ENCODE measurements around the gene AFAP1L2. TPM values are rescaled to one million over a fixed set of nuclear protein-coding genes. Genes with fewer than 3 reads are reported as not detected.

The AFAP1L2 gene
- total RNA-seq, 3 donors from 2014 or later: 6.7 to 23.4 (median 11.6) TPM

DNA sequence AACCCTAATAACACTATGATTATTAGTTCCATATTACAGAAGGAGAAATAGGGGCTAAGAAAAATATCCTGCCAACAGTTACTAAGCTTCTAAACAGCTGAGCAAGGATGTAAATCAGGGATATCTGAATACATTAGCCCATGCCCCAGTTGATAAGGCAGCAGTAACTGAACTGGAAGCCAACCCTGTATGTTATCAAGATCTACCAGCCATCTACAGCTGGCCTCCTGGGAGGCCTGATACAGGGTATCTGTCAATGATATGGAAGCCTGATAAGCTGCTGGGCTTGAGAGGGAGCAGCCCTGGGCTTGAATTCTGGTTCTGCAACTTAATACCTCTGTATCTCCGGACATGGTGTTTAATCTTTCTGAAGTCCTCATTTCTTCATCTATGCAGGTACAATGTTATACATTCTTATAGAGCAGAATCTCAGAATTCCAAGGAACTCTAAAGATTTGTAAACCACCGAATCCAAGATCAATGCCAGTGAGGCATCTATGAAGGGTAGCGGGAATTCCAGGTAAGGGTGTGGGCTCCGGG lies 37.9 kb upstream of the AFAP1L2 start:
- no peaks in the 10 kb centered on the region for H3K4me1 ChIP-seq (ENCODE audit: low read depth)
- no peak overlapping the region for H3K4me3 ChIP-seq
- intact Hi-C loops (cut with DNase I, micrococcal nuclease): no loop called here
- no peaks in the 10 kb centered on the region for H3K9me3 ChIP-seq
- DNase-seq (no peak), ATAC-seq (no peak)
- TF ChIP-seq, protein P1, sequence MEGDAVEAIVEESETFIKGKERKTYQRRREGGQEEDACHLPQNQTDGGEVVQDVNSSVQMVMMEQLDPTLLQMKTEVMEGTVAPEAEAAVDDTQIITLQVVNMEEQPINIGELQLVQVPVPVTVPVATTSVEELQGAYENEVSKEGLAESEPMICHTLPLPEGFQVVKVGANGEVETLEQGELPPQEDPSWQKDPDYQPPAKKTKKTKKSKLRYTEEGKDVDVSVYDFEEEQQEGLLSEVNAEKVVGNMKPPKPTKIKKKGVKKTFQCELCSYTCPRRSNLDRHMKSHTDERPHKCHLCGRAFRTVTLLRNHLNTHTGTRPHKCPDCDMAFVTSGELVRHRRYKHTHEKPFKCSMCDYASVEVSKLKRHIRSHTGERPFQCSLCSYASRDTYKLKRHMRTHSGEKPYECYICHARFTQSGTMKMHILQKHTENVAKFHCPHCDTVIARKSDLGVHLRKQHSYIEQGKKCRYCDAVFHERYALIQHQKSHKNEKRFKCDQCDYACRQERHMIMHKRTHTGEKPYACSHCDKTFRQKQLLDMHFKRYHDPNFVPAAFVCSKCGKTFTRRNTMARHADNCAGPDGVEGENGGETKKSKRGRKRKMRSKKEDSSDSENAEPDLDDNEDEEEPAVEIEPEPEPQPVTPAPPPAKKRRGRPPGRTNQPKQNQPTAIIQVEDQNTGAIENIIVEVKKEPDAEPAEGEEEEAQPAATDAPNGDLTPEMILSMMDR (IDR thresholded peaks at IDR 0.05): no peak
- no peaks in the 10 kb centered on the region for H3K36me3 ChIP-seq (ENCODE audit: low read depth)

DNA sequence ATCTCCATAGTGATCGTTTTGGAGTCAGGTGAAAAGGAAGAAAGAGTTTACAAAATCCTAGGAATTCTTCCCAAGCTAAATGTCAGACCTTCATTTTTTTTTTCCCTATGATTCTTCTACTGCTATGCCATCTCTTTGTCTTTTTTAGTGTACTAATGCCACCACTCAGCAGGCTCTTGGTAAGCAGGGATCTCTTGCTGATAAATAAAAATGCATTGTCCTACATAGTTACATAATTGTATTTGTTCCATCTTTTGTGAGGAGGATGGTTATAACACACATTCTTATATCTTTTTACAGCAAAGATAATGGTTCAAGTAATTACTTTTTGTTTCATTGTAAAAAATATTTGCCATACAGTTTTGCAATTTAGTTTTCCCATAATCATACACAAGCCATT lies 36.8 kb upstream of the AFAP1L2 start:
- no peak for ATAC-seq
- Histone ChIP-seq H3K36me3 (ENCODE audit: low read depth) (no peaks in the 10 kb centered on the region), H3K4me1 (ENCODE audit: low read depth) (no peaks in the 10 kb centered on the region), H3K9me3 (no peaks in the 10 kb centered on the region), H3K4me3 (no peak overlapping the region)
- intact Hi-C loops (cut with DNase I, micrococcal nuclease): no loop called here
- DNase-seq: no peak
- TF ChIP-seq, protein P1 (IDR thresholded peaks at IDR 0.05): no peak

DNA sequence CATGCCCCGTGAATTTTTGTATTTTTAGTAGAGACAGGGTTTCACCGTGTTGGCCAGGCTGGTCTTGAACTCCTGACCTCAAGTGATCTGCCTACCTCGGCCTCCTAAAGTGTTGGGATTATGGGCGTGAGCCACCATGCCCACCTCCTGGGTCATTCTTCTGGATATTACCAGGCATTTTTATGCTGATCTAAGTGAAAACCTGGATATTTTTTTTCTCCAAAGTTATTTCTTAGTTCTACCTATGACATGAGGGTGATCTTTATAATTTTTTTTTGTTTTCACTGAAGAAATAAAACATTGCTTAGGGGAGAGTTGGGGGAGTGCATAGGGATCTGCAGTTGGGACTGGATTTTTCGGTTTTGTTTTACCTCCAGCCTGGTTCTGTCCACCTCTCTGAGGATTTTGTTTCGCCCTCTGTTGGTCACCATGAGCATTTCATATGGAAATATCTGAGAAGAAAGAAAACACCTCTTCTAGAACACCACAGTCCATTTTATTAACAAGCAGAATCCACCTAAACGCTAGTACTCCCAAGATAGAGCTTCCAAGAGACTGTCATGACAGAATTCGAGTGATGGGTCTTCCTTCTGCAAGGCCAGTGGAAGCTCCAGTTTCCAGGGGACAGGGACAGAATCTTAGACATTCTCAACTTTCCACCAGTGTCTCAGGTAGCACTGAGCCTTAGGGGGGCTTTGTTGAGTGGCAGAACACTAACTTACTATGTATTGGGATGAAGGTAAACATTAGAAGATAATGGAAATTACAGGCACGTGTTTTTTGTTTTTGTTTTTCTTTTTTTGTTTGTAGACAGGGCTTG lies 33.4 kb upstream of the AFAP1L2 start:
- H3K4me1 ChIP-seq (ENCODE audit: low read depth): no peaks in the 10 kb centered on the region
- TF ChIP-seq, protein P1 (IDR thresholded peaks at IDR 0.05): no peak
- H3K4me3 ChIP-seq: no peak overlapping the region
- no peak for DNase-seq
- intact Hi-C loops (cut with DNase I, micrococcal nuclease): loop anchor here (5.0 to 10.0 kb wide), 2 partner anchors 133 to 135 kb away; no protein-coding TSS in a partner anchor
- H3K9me3 ChIP-seq: no peaks in the 10 kb centered on the region
- ATAC-seq: no peak
- peaks cover 4% of the 10 kb centered on the region for H3K36me3 ChIP-seq (ENCODE audit: low read depth)

DNA sequence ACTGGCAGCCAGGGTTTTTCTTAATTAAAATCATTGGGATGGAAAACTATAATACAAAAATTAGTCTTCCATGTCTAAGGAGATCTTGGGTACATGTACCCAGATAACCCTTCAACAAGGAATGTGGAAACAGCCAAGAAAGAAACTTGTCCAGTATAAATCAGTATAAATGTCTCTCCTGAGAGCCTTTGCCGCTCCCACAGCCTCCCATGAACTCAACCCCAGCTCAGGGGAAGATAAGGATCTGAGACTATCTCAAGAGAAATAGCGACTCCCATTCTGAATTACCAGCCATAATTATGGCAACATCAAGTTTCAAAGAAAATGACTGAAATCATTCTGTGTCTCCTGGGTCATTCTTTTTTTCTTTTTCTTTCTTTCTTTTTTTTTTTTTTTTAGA lies 32.6 kb upstream of the AFAP1L2 start:
- H3K4me3 ChIP-seq: no peak overlapping the region
- ATAC-seq (no peak), DNase-seq (no peak)
- peaks cover 4% of the 10 kb centered on the region for H3K36me3 ChIP-seq (ENCODE audit: low read depth)
- intact Hi-C loops (cut with DNase I, micrococcal nuclease): loop anchor here (5.0 to 10.0 kb wide), 2 partner anchors 132 to 135 kb away; no protein-coding TSS in a partner anchor
- H3K9me3 ChIP-seq: no peaks in the 10 kb centered on the region
- no peaks in the 10 kb centered on the region for H3K4me1 ChIP-seq (ENCODE audit: low read depth)
- TF ChIP-seq, protein P1 (IDR thresholded peaks at IDR 0.05): no peak

DNA sequence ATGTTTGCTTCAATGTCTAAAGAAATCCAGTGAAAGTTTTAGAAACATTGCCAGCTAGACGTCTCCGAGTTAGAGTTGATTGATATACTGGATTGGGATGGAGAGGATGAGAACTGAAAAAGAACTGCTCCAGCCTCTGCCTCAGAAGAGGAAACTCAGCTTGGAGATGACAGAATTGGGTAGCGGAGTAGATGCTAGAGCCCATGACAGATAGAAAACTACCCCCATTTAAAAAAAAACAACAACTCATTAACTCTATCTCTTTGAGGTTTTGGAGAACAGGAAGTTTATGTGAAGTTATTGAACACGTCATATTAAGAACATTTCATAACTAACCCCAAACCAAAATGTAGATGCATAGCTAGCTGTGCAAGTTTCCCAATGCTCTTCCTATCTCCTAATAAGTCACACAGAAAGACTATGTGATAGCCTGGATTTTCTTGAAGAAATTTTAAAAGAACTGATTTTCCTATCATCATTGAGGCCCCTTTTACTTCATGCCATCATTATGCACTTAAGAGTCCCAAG lies 28.3 kb upstream of the AFAP1L2 start:
- H3K4me1 ChIP-seq (ENCODE audit: low read depth): no peaks in the 10 kb centered on the region
- ATAC-seq (no peak), DNase-seq (no peak)
- H3K9me3 ChIP-seq: no peaks in the 10 kb centered on the region
- TF ChIP-seq, protein P1 (IDR thresholded peaks at IDR 0.05): no peak
- H3K36me3 ChIP-seq (ENCODE audit: low read depth): peaks cover 4% of the 10 kb centered on the region
- no peak overlapping the region for H3K4me3 ChIP-seq
- intact Hi-C loops (cut with DNase I, micrococcal nuclease): loop anchor here in 1 of 2 donors (10.0 kb wide), 1 partner anchor 128 kb away; no protein-coding TSS in a partner anchor
